ENCODE data around the gene TAF12. TPM values are rescaled to one million over a fixed set of nuclear protein-coding genes. Genes with fewer than 3 reads are reported as not detected.
"Not testable (repeated sequence)": the region's sequence is repeated elsewhere in the genome, so short reads cannot be mapped to it uniquely, and the experiment has no call there.

TAF12 gene
- total RNA-seq, 1 donor from 2014 or later: 19.8 TPM

- DNase-seq (ENCODE audit: low spot score): peak; percentile 97
Observed at GRCh38 chr1:28581531-28582247, 61.2 kb downstream of the TAF12 start.

GRCh38 chr1:28580722-28581530, 61.9 kb downstream of the TAF12 start:
- DNase-seq (ENCODE audit: low spot score): no peak

GRCh38 chr1:28579401-28579800, 63.5 kb downstream of the TAF12 start:
- no peak for DNase-seq (ENCODE audit: low spot score)

GRCh38 chr1:28578696-28579218, 64.1 kb downstream of the TAF12 start:
- no peak for DNase-seq (ENCODE audit: low spot score)

- DNase-seq (ENCODE audit: low spot score): no peak
Observed at GRCh38 chr1:28577738-28578536, 64.9 kb downstream of the TAF12 start.

- no peak for DNase-seq (ENCODE audit: low spot score)
Observed at GRCh38 chr1:28577052-28577678, 65.7 kb downstream of the TAF12 start.

- DNase-seq (ENCODE audit: low spot score): no peak
Observed at GRCh38 chr1:28573564-28573963, 69.3 kb downstream of the TAF12 start.

GRCh38 chr1:28572891-28573290, 70.0 kb downstream of the TAF12 start:
- DNase-seq (ENCODE audit: low spot score): not testable (repeated sequence)

GRCh38 chr1:28571911-28572310, 71.0 kb downstream of the TAF12 start:
- no peak for DNase-seq (ENCODE audit: low spot score)

GRCh38 chr1:28566931-28567330, 75.9 kb downstream of the TAF12 start:
- DNase-seq (ENCODE audit: low spot score): no peak

- DNase-seq (ENCODE audit: low spot score): no peak
Observed at GRCh38 chr1:28565726-28566125, 77.1 kb downstream of the TAF12 start.

GRCh38 chr1:28565040-28565439, 77.8 kb downstream of the TAF12 start:
- no peak for DNase-seq (ENCODE audit: low spot score)

- DNase-seq (ENCODE audit: low spot score): no peak
Observed at GRCh38 chr1:28564310-28564709, 78.6 kb downstream of the TAF12 start.

- no peak for DNase-seq (ENCODE audit: low spot score)
Observed at GRCh38 chr1:28560886-28561285, 82.0 kb downstream of the TAF12 start.

Other genes with a start within 250 kb of the TAF12 start
- gene RCC1, start 137.0 kb downstream of the TAF12 start, total RNA-seq: 35.1 TPM
- gene TRNAU1AP, start 90.0 kb downstream of the TAF12 start, total RNA-seq: 31.3 TPM
- gene RAB42, start 50.8 kb downstream of the TAF12 start, total RNA-seq: 1.9 TPM
- not detected for gene RNU11, start 5.5 kb upstream of the TAF12 start, total RNA-seq
- gene GMEB1, start 25.7 kb upstream of the TAF12 start, total RNA-seq: 14.9 TPM
- 115 TPM for gene YTHDF2, start 93.9 kb upstream of the TAF12 start, total RNA-seq
- gene OPRD1, start 169.1 kb upstream of the TAF12 start, total RNA-seq: not detected

Measured in ureter (tissue), 1 donor.